Ureter (tissue), 1 donor: Measurements from ENCODE around the gene MAP3K4. TPM values are rescaled to one million over a fixed set of nuclear protein-coding genes. Genes with fewer than 3 reads are reported as not detected.

Source experiments
- DNase-seq: peaks from one replicate; pipeline ENCODE4 v3.0.0-alpha.2; 2020; ENCODE audit warnings: low spot score
- total RNA-seq: library from RNA; stranded (reverse); gene quantifications from one replicate; pipeline ENCODE4 v1.2.4, GENCODE V29; 2023
- donor health status: DM: yes; HTN: yes; CAD: no.

Gene MAP3K4
- total RNA-seq, 1 donor from 2014 or later, result 89.8 TPM

DNA sequence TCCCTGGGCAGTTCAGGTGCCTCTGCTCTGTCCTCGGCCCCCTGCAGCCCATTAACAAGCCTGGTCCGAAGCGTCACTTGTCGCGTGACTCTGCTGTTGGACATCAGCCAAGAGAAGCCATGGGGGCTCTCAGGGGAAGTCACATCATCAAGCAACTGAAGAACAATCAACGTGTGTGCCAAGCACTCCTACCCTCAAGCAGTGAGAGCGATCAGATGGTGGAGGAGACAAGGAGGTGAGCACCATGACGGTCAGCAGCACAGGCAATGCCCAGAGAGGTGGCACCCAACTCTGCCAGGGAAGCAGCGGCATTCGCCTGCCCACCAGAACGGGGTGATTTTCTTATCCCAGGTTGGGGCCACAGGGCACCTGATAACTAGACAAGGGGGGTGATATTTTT, 149.6 kb downstream of the MAP3K4 start:
- no peak for DNase-seq

DNA sequence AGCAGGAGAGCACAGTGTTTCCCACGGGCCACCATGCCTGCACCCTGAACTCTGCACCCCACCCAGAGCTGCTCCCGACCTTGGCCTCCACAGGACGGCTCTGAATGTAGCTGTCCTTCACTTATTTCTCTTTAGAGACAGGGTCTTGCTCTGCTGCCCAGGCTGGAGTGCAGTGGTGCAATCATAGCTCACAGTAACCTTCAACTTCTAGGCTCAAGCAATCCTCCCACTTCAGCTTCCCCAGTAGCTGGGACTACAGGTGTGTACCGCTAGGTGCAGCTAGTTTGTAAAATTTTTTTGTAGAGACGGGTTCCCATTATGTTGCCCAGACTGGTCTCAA, 151.4 kb downstream of the MAP3K4 start:
- DNase-seq, result no peak

DNA sequence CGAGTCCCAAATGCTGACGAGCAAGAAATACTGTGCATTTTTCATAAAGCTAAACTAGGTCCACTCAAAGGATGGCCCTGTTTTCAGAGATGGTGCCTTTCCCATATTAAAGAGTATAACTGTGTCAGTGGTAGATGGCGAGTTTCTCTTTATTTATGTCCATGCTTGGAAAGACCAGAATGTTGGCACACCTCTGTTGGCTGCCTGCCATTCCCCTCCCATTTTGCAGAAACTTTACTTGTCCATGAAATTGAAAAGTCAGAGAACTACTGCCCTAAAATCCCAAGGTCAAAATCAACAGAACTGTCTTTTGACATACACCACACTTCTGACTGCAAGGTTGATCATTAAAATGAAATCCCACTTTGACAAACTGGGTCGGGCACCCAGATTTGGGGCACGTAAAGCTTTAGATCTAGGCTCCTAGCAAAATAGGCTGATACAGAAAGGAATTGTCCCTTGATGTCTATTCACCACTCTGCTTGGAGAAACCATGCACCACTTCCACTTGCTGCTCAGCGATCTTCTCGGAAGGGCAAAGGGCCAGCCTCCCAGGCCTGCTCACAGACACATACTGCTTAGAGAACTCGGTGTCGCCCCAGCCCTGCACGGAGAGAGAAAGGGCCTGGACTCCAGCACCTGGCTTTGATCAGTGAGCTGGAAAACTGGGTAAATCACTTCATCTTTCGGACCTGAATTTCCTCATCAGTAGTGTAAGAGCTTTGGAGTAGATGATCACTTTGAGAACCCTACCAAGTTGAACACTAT, 152.3 kb downstream of the MAP3K4 start:
- DNase-seq, result no peak

DNA sequence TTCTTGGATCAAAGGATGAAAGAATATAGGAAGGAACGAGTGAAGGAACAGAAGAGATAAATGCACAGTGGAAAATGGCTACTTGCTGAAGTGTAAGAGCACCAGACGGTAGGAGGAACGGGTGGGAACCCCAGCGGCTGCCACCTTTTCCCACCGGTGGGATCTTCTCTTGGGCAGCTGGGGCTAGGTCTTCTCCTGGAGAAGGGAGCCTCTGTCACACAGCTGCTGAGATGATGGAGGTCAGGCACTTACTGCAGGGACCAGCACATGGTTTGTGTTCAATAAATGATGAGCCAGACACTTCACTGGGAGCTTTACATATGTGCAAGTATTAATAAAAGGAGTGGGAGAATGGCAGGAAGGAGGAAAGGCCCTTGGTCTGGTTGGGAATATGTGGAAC, 158.6 kb downstream of the MAP3K4 start:
- DNase-seq, result no peak

DNA sequence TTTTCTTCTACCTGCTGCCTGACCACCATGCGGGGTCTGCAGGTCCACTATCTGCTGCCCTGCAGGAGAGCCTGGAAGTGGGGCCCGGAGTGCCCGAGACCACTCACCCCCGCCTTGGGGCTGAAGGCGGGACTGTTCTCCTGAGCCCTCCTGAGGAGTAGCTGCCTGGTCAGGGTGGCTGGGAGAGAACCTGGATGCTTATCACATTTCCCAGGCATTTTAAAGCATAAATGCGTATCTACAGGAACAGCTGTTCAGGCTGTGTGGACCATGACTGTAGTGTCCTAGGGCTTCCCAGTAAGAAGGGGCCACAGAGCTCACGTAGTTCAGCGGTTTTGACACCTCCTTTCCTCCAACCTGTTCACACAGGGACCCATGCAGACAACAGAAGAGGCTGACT, 159.0 kb downstream of the MAP3K4 start:
- DNase-seq, result no peak

DNA sequence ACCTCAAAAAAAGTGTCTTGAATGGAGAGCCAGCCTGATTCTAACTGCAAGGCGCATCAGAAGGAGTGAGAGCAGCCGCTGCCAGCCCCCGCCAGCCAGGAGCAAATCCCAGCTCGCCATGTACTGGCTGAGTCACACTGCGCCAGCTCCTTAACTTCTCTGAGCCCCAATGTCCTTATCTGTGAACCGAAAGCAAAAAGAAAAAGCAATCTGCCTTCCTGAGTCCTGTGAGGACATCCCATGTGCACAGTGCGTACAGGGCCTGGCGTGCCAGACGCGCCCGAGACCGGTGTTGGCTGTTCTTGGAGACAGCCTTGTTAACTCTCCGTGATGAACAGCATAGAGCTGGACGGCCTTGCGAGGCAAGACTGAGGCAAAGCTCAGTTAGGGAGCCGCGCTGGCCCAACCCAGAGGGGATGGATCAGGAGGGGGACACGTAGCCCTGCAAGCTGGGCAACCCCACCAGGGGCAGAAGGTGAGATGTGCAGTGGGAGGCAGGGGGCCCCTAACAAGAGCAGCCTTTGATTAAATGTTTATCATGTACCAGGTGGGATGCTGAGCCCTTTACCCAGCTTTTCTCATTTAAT, 159.6 kb downstream of the MAP3K4 start:
- no peak for DNase-seq

DNA sequence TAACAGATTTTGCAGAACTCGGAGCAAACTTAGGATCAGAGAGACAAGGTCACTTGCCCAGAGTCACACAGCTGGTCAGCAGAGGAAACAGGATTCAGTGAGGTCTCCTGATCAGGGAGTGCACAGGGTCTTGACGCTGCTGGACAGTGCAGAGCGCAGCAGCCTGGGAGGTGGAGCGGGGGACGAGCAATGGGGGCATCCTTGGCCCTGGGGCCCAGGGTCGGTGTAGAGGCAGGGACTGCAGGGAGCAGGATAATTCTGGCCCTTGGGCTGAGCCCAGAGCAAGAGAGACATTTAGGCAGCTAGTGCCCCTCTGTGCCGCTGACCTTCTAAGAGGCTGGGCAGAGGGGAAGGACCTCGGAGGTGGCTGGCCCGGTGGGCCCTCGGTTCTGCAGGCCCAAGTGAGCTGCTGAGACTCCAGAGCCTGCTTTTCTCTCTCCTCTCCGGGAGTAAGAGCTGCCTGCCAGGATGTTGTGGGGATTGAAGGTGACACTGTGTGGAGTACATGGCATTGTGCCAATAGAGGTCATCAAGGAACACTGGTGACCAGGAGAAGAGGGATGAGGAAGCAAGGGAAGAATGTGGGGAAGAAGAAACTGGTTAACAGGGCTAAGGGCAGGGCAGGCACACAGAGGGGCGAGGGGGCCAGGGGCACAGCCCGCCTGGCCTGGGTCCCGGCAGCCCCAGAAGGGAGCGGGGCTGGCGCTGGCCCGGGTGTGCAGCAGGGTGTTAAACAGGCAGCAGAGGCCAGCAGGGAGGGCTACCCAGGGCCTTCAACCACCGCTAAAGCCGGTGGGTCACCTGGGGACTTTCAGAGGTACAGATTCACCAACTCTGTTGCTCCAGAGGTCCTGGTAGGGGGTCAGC, 160.3 kb downstream of the MAP3K4 start:
- no peak for DNase-seq

DNA sequence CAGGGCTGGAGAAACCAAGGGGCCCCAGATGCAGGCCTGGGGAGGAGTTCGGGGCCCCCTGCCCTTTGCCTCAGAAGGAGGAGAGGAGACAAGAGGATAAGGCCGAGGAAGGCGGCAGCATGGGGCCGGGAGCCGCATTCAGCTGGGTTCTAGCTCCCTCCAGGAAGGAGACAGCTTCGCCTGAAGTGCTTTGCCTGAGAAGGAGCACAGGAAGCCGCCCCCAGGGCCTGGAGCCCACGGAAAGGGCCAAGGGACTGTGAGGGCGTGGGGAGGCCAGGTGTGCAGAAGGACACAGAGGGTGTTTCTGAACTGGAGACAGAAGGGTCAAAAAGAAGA, 160.9 kb downstream of the MAP3K4 start:
- no peak for DNase-seq

DNA sequence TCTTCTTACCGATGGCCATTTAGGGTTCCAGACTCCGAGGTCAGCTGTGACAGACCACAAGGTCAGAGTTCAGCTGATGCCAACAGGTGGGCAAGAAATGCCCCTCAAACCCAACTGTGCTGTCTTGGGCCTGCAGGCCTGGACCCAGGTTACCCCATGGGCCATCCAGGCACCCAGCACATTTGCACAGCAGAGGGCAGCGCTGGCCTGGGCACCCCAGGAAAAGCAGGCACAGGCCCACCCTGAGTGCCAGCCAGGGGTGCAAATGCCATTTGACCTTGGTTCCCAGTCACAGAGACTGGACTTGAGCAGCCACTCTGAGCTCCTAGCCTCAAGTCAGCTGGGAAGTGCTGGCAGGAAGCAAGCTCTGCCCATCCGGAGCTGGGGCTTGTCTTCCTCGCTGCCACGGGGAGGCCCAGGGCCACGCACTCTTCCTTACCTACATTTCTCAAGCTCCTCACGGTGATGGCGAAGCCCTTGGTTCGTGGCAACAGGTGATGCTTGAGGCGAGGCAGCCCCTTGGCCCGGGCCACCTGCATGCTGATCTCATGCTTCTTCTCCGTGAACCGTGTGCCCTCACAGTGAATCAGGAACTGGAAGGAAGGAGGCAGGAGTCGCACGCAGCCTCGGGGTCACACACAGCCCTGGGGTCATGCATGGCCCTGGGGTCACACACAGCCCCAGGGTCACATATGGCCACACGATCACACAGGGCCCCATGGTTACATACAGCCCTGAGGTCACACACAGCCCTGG, 161.5 kb downstream of the MAP3K4 start:
- DNase-seq, result no peak

DNA sequence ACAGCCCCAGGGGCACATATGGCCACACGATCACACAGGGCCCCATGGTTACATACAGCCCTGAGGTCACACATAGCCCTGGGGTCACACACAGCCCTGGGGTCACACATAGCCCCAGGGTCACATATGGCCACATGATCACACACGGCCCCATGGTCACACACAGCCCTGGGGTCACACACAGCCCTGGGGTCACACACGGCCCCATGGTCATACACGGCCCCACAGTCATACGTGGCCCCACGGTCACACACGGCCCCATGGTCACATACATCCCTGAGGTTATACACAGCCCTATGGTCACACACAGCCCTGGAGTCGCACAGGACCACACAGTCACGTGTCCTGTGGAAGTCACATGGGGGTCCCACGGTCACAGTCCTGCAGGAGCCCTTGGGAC, 162.2 kb downstream of the MAP3K4 start:
- DNase-seq, result no peak

DNA sequence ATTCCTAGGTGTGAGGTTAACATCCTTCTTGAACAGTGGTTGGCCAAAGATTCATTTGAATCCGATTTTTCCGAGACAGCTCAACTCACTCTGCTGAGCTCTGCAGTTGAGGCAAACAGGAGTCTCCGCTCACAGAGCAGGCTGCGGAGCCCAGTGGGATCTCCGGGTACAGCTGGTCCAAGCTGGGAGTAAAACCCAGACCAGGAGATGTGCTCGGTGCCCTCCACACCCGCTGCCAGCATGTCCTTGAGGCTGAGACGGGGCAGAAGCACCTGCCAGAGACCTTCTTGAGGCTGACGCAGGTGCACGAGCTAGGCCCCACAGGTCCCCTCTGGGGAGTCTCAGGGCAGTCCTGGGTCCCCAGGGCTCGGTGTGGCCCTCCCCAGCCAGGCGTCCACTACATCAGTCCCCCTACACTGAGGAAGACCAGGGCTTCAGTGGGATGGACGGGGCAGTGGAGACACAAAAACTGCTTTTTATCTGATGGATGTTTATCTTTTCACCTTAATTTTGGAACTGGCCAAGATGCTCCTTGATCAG, 163.3 kb downstream of the MAP3K4 start:
- no peak for DNase-seq

DNA sequence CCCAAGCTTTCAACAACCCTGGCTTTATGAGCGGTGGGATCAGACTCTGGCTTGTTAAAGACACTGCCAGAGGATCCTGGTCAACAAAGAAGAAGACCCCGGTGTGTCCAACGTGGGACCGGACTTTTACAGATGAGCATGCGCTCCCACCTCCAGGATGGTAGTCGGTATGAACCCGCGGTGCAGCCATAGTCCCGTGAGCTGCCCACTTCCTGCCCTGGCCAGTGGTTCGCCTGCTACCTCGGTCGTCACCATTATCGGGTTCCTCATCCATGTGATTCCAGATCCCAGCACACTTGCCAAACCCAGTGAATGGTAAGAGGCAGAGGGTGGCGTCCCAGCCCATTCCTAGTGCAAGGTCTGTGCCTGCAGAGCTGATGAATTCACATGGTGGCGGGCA, 169.6 kb downstream of the MAP3K4 start:
- DNase-seq, result no peak

DNA sequence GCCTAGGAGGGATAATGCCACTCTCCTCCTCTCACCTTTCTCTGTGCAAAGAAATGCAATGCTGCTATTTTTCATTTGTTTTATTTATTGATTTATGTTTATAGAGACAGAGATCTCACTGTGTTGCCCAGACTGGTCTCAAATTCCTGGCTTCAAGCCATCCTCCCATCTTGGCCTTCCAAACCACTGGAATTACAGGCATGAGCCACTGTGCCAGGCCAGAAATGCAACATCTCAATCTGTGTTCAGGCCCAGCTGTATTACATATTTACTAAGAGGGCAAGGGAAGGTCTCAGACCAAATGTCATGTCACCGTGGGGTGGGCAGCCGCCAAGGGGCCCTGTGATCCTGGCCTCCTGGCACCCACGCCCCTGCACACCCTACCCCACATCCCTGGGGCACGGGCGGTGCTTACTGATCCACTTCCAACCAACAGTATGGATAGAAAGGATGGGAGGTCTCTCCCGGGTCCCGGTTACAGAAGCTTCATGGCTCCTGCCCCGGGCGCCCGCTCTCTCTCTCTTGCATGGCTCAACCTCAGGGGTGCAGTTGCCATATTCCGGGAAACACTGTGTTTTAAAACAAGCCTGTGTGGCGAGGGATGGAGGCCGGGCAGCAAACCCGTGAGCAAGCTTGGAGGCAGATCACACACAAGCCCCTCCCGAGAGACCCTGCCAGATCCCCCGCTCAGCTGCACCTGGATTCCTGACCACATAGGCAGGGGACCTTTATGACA, 170.5 kb downstream of the MAP3K4 start:
- no peak for DNase-seq

DNA sequence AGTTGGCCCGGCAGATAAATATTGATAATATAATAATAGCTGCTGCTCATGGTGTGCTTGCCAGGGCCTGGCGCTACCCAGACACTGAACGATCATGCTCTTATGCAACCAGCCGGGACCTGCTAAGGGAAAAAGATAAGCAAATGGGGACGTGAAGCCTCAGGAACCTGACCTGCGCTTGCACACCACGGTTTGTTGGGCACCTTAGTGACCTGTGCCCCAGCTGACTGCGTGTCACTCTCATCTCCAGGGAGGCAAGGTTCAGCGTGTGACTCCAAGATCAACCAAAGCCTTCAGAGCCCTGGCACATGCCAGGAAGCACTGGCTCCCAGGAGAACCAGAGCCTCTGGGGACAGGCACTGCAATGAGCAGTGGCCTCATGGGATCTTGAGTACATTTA, 171.2 kb downstream of the MAP3K4 start:
- no peak for DNase-seq

DNA sequence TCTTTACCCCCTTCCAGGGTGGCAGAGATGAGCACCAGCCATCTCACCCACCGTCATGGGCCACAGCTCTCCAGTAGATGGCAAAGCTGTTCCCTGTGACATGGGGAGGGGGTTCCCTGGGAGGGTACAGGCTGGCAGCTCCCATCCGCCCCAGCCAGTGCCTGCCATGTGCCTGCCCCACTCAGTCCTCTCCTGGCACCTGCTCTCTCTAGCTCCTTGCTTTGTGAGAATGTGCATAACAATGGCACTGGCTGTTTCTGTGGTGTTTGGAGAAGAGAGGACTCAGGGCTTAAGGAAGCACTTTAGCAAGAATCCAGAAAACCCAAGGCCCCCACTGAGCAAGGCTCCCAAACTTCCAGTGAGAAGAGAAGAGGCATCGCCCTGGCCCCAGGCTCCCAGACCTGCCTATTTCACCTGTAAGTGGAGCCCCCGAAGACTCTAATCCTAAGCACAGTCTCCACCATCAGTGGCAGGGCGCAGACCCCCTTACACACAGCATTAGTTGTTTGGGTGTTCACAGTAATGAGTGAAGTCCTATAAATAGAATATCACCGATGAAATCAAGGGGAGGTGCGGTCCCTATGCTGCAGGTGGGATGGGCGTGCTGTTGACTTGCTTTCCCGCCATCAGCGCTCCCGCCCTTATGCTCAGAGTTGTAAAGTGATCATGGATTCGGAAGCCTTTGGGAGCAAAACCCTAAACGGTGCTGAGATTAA, 172.1 kb downstream of the MAP3K4 start:
- DNase-seq, result no peak

DNA sequence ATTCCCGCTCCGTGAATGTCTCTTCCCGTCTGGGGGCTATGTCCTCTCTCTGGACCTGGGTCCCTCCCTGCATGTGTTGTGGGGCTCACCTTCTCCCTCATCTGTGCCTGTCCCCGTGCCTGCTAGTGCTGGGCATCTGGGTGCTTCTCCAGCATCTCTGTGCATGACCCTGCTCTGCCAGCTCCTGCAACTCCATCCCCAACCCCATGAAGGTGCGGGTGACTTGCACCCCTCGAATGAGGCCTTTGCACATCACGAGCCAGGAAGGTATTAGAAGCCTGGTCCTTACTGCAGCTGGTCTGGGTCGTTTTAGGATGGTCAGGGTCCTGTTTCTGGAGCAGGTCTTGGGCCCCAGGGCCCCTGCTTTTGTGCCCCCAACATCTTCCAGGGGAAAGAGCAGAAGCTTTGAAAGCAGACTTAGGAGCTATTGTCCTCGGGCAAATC, 172.6 kb downstream of the MAP3K4 start:
- no peak for DNase-seq

DNA sequence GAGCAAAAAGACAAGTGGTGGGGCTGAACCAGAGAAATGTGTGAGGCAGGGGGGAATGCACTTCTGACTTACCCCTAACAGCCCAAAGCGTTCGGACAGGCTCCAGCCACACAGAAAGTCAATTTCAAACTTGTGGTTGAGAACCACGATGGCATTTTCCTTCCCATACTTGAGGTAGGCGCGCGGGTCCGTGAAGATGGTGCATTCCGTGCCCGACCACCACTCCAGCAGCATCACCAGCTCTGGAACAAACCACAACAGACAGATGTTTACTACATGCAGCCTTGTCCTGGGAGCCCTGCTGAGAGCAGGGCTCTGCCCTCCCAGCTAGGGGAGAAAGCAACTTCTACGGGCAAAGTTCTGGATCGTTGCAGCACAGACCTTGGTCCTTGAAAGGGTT, 174.6 kb downstream of the MAP3K4 start:
- no peak for DNase-seq

DNA sequence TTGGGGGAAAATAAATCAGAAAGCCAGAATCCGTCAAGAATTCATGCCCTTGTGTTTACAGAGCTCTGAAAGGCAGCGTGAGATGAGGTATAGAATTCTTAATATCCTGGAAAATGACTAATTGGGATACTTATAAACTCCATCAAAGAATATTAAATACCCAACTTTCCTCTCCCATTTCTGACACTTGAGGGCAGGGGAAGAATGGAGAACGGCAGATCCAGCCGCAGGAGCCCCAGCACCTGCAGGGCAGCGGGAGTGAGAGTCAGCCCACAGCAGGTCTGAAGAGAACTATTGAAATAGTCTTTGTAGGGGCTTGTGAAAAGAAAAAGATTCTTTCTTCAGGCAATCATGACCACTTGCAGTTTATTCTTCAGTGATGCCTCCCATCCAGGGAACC, 175.1 kb downstream of the MAP3K4 start:
- no peak for DNase-seq
